HepG2 (cell line): ENCODE measurements around the gene JMJD6. TPM values are rescaled to one million over a fixed set of nuclear protein-coding genes. Genes with fewer than 3 reads are reported as not detected.

Experiments
- BRD4 ChIP-seq: sonication (generic); formaldehyde crosslinking; IDR thresholded peaks from 2 replicates; pipeline ENCODE4 v1.4.0; 2020; ENCODE audit warnings: missing genetic modification reagents
- DMAP1 ChIP-seq: IDR thresholded peaks from 2 replicates; pipeline ENCODE4 v1.6.1; 2016
- ELF4 ChIP-seq: sonication (generic); formaldehyde crosslinking; IDR thresholded peaks from 2 replicates; pipeline ENCODE4 v1.5.0; 2020; ENCODE audit warnings: missing genetic modification reagents, mild to moderate bottlenecking, moderate library complexity, borderline replicate concordance
- GTF3A ChIP-seq: sonication (generic); formaldehyde crosslinking; conservative IDR thresholded peaks from 2 replicates; pipeline ENCODE4 v1.4.0; 2020; ENCODE audit warnings: mild to moderate bottlenecking, missing genetic modification reagents
- HOXA7 ChIP-seq: sonication (generic); formaldehyde crosslinking; IDR thresholded peaks from 2 replicates; pipeline ENCODE4 v1.8.1; 2022; ENCODE audit warnings: mild to moderate bottlenecking, missing genetic modification reagents, moderate library complexity
- MAZ ChIP-seq, 2 experiments: sonication (generic) in 1 of 2; formaldehyde crosslinking in 1 of 2; IDR thresholded peaks; 2 replicates each; pipeline versions ENCODE4 v1.5.0 to v1.6.1; 2012 to 2020; ENCODE audit warnings: low read depth in 2 of 2, mild to moderate bottlenecking in 2 of 2, borderline replicate concordance in 1 of 2, improper control_type of control experiment in 1 of 2, low read length in 1 of 2, missing genetic modification reagents in 1 of 2, moderate library complexity in 1 of 2
- MLLT10 ChIP-seq: sonication (generic); formaldehyde crosslinking; IDR thresholded peaks from 2 replicates; pipeline ENCODE4 v1.4.0; 2020; ENCODE audit warnings: missing genetic modification reagents
- MTA1 ChIP-seq: sonication (generic); formaldehyde crosslinking; IDR thresholded peaks from 2 replicates; pipeline ENCODE4 v1.4.0; 2020; ENCODE audit warnings: missing genetic modification reagents, mild to moderate bottlenecking, borderline replicate concordance
- NR2F6 ChIP-seq, 2 experiments: IDR thresholded peaks; 2 replicates each; pipeline ENCODE4 v1.6.1; 2016; ENCODE audit warnings: antibody characterized with exemption in 1 of 2, mild to moderate bottlenecking in 1 of 2
- PAWR ChIP-seq: sonication (generic); formaldehyde crosslinking; IDR thresholded peaks from 2 replicates; pipeline ENCODE4 v1.4.0; 2020; ENCODE audit warnings: missing genetic modification reagents, mild to moderate bottlenecking, borderline replicate concordance
- PLRG1 ChIP-seq: fragments of 450-650 bp; conservative IDR thresholded peaks from 2 replicates; pipeline ENCODE4 v1.6.1; 2016
- RARG ChIP-seq: sonication (generic); formaldehyde crosslinking; IDR thresholded peaks from 2 replicates; pipeline ENCODE4 v1.4.0; 2020; ENCODE audit warnings: low read depth, mild to moderate bottlenecking, missing genetic modification reagents
- TBX3 ChIP-seq: fragments of 450-650 bp; IDR thresholded peaks from 2 replicates; pipeline ENCODE4 v1.6.1; 2017; ENCODE audit warnings: antibody characterized with exemption, mild to moderate bottlenecking, inconsistent platforms, borderline replicate concordance
- TCF7L2 ChIP-seq: IDR thresholded peaks from 2 replicates; pipeline ENCODE4 v1.6.1; 2011; ENCODE audit warnings: mild to moderate bottlenecking, low read depth, low read length, moderate library complexity
- ZFP90 ChIP-seq: sonication (generic); formaldehyde crosslinking; IDR thresholded peaks from 2 replicates; pipeline ENCODE4 v1.8.0; 2022; ENCODE audit warnings: missing genetic modification reagents, mild to moderate bottlenecking, inconsistent platforms, borderline replicate concordance
- ZNF598 ChIP-seq: sonication (generic); formaldehyde crosslinking; IDR thresholded peaks from 2 replicates; pipeline ENCODE4 v1.5.1; 2020; ENCODE audit warnings: mild to moderate bottlenecking, missing genetic modification reagents, borderline replicate concordance
- ZNF747 ChIP-seq: sonication (generic); formaldehyde crosslinking; IDR thresholded peaks from 2 replicates; pipeline ENCODE4 v1.8.1; 2023; ENCODE audit warnings: missing genetic modification reagents, mild to moderate bottlenecking, borderline replicate concordance
- ZNF878 ChIP-seq: sonication (generic); formaldehyde crosslinking; IDR thresholded peaks from 2 replicates; pipeline ENCODE4 v1.8.1; 2023; ENCODE audit warnings: mild to moderate bottlenecking, missing genetic modification reagents, moderate library complexity
- ZSCAN29 ChIP-seq: sonication (generic); formaldehyde crosslinking; conservative IDR thresholded peaks from 2 replicates; pipeline ENCODE4 v1.4.0; 2020; ENCODE audit warnings: mild to moderate bottlenecking, missing genetic modification reagents
- ZSCAN9 ChIP-seq: IDR thresholded peaks from 2 replicates; pipeline ENCODE4 v1.6.1; 2016; ENCODE audit warnings: borderline replicate concordance
- polyA plus RNA-seq, 8 experiments: library from polyadenylated mRNA; depleted of rRNA in 3 of 8; stranded (reverse) in 7 of 8; unstranded in 1 of 8; fragments of >200 nt; fragmentation: Illumina TruSeq in 4 of 8; extraction: Trizol in 4 of 8; gene quantifications; 2 replicates each; pipeline versions ENCODE4 v1.2.1 to v1.2.3, GENCODE V29; 2011 to 2016; ENCODE audit warnings: low read depth in 4 of 8, missing spikeins in 1 of 8, mixed read lengths in 1 of 8; ENCODE audit not compliant: insufficient read depth in 1 of 8
- total RNA-seq, 5 experiments: library from RNA; depleted of rRNA; stranded (reverse); fragments of >200 nt; fragmentation: Illumina TruSeq; extraction: Trizol; gene quantifications; 2 replicates each; pipeline ENCODE4 v1.2.3, GENCODE V29; 2016; ENCODE audit warnings: low read depth in 1 of 5
- TF ChIP-seq, protein P1 (sequence below): sonication (generic); formaldehyde crosslinking; IDR thresholded peaks from 2 replicates; pipeline ENCODE4 v1.4.0; 2020; ENCODE audit warnings: missing genetic modification reagents, borderline replicate concordance
- TF ChIP-seq, protein P2 (sequence below): sonication (generic); formaldehyde crosslinking; IDR thresholded peaks from 2 replicates; pipeline ENCODE4 v1.5.0; 2020; ENCODE audit warnings: mild to moderate bottlenecking, missing genetic modification reagents, moderate library complexity
- TF ChIP-seq, protein P3 (sequence below): sonication (generic); formaldehyde crosslinking; conservative IDR thresholded peaks from 2 replicates; pipeline ENCODE4 v1.5.0; 2020; ENCODE audit warnings: missing genetic modification reagents

The JMJD6 gene
- total and polyA plus RNA-seq, 2 of the 13 experiments (the other 11 are each of a cell fraction or from before 2014, with no cell fraction given) = 33.6 to 41.0 TPM

DNA sequence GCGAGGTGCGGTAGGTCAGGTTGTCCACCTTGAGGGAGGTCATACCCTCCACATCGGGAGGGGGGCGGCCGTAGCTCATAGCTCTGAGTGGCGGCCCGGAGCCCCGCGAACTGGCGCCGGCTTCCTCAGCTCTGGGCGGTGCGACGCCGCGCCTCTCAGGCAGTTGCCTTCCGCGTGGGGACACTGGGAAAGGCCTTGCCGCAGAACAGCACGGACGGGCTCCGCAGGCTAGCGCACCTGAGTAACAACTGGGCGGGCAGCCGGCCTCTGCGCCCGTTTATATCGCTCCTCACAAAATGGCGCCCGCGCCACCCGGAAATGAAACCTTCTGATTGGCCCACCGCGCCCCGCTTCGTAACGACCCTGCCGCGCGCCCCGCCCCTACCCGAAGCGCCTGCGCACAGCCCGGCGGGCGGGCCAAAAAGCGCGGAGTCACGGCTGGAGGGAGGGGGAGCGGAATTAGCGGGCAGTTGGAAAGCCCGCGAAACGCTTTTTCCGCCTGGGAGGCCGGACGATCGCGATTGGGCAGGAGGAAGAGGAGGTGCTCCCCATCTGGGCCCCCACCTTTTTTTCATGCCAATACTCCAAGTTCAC is 10.8 kb upstream of the JMJD6 start, which contains the start of gene SRSF2 (continued):
- TF ChIP-seq, protein P1, sequence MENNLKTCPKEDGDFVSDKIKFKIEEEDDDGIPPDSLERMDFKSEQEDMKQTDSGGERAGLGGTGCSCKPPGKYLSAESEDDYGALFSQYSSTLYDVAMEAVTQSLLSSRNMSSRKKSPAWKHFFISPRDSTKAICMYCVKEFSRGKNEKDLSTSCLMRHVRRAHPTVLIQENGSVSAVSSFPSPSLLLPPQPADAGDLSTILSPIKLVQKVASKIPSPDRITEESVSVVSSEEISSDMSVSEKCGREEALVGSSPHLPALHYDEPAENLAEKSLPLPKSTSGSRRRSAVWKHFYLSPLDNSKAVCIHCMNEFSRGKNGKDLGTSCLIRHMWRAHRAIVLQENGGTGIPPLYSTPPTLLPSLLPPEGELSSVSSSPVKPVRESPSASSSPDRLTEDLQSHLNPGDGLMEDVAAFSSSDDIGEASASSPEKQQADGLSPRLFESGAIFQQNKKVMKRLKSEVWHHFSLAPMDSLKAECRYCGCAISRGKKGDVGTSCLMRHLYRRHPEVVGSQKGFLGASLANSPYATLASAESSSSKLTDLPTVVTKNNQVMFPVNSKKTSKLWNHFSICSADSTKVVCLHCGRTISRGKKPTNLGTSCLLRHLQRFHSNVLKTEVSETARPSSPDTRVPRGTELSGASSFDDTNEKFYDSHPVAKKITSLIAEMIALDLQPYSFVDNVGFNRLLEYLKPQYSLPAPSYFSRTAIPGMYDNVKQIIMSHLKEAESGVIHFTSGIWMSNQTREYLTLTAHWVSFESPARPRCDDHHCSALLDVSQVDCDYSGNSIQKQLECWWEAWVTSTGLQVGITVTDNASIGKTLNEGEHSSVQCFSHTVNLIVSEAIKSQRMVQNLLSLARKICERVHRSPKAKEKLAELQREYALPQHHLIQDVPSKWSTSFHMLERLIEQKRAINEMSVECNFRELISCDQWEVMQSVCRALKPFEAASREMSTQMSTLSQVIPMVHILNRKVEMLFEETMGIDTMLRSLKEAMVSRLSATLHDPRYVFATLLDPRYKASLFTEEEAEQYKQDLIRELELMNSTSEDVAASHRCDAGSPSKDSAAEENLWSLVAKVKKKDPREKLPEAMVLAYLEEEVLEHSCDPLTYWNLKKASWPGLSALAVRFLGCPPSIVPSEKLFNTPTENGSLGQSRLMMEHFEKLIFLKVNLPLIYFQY = peak; percentile 74; the same call in 1 of the 2 replicates
- TF ChIP-seq ZNF598 (CRISPR knock-in tag) = no peak; the same call in 1 of the 2 replicates
- no peak; the same call in 1 of the 2 replicates for TF ChIP-seq ELF4 (CRISPR knock-in tag)
- TF ChIP-seq MLLT10 (CRISPR knock-in tag) = peak; percentile 98
- no peak for TF ChIP-seq PLRG1
- TF ChIP-seq, protein P2, sequence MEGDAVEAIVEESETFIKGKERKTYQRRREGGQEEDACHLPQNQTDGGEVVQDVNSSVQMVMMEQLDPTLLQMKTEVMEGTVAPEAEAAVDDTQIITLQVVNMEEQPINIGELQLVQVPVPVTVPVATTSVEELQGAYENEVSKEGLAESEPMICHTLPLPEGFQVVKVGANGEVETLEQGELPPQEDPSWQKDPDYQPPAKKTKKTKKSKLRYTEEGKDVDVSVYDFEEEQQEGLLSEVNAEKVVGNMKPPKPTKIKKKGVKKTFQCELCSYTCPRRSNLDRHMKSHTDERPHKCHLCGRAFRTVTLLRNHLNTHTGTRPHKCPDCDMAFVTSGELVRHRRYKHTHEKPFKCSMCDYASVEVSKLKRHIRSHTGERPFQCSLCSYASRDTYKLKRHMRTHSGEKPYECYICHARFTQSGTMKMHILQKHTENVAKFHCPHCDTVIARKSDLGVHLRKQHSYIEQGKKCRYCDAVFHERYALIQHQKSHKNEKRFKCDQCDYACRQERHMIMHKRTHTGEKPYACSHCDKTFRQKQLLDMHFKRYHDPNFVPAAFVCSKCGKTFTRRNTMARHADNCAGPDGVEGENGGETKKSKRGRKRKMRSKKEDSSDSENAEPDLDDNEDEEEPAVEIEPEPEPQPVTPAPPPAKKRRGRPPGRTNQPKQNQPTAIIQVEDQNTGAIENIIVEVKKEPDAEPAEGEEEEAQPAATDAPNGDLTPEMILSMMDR (CRISPR knock-in tag) = peak; percentile 18
- TF ChIP-seq, protein P3, sequence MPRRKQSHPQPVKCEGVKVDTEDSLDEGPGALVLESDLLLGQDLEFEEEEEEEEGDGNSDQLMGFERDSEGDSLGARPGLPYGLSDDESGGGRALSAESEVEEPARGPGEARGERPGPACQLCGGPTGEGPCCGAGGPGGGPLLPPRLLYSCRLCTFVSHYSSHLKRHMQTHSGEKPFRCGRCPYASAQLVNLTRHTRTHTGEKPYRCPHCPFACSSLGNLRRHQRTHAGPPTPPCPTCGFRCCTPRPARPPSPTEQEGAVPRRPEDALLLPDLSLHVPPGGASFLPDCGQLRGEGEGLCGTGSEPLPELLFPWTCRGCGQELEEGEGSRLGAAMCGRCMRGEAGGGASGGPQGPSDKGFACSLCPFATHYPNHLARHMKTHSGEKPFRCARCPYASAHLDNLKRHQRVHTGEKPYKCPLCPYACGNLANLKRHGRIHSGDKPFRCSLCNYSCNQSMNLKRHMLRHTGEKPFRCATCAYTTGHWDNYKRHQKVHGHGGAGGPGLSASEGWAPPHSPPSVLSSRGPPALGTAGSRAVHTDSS = peak; percentile 92; the same call in 1 of the 2 replicates
- TF ChIP-seq ZSCAN29 (CRISPR knock-in tag) = no peak; the same call in 1 of the 2 replicates
- TF ChIP-seq TBX3 = no peak
- TF ChIP-seq ZNF878 = peak; percentile 97
- TF ChIP-seq NR2F6 (IDR thresholded peaks at IDR 0.05) = no peak
- peak; percentile 60; the same call in 1 of the 2 replicates for TF ChIP-seq NR2F6 (CRISPR knock-in tag; IDR thresholded peaks at IDR 0.05)
- TF ChIP-seq DMAP1 (CRISPR knock-in tag) = peak; percentile 97
- TF ChIP-seq MTA1 (CRISPR knock-in tag) = no peak
- no peak; the same call in 1 of the 2 replicates for TF ChIP-seq RARG (CRISPR knock-in tag)
- TF ChIP-seq ZNF747 (CRISPR knock-in tag) = peak; percentile 93
- TF ChIP-seq ZSCAN9 (CRISPR knock-in tag) = no peak; the same call in 1 of the 2 replicates
- TF ChIP-seq PAWR (CRISPR knock-in tag) = peak; percentile 75; the same call in 1 of the 2 replicates
- TF ChIP-seq HOXA7 = peak; percentile 49; the same call in 1 of the 2 replicates
- no peak for TF ChIP-seq TCF7L2
- peak; percentile 99 for TF ChIP-seq MAZ (IDR thresholded peaks at IDR 0.05; ENCODE audit: borderline replicate concordance, low read depth, low read length)
- peak; percentile 93 for TF ChIP-seq MAZ (CRISPR knock-in tag; IDR thresholded peaks at IDR 0.05; ENCODE audit: low read depth)
- TF ChIP-seq ZFP90 (CRISPR knock-in tag) = peak; percentile 86
- TF ChIP-seq GTF3A = 0 out of 2 replicates have a peak, but pooled peaks have one; percentile 87
- peak; percentile 99 for TF ChIP-seq BRD4
